Measurements from ENCODE around the gene FYN.

The FYN gene

DNA sequence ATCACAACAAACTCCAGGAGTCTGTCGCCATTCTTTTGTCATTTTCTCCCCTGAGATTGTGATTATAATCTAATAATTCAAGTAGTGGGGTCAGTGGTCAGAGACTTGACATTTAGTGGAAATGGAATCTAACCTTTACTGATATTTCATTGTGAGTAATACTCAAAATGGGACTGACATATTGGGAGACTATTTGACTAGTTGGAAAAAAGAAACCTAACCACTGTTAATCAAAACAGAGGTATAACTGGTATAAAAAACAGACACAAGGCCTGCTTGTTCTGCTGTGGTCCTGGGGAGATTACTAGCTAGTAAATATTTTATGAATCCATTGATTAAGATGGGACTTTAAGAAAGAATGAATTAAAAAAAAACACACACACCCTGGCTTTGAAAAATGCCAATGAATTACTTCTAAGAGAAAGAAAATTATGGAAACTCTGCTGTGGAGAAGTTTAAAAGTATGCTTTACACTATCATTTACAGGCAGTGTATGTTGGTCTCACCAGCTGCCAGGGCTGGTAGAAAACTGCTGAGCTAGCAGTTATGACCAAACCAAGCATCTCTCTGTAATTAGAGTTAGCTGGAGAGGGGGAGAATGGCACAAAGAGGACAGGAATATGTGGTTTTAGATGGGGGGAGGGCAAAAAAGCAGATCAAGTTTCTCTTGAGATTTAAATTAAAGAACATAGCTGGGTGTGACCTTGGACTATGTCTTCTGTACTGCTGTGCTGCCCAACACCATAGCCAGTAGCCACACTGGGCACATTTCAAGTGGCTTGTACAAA is 103.7 kb downstream of the FYN start:
- DNase-seq (ENCODE audit: low read depth) = no peak

DNA sequence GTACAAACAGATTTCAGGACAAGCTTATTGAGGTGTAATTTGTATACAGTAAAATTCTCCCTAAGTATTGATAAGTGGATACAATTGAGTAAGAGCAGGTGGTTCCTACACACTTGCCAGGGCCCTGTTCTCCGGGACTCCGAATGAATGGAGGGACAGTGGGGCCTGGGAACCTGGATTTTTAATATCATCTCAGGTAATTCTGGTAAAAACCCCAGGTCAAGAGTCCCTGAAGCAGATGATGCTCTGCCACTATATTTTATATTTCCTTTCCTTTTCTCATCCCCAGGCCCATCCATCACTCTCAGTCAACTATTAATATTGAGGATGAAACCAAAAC is 104.9 kb downstream of the FYN start:
- DNase-seq (ENCODE audit: low read depth) = no peak

GRCh38 chr6:111767752-111768430 is 105.4 kb downstream of the FYN start:
- DNase-seq (ENCODE audit: low read depth) = no peak

DNA sequence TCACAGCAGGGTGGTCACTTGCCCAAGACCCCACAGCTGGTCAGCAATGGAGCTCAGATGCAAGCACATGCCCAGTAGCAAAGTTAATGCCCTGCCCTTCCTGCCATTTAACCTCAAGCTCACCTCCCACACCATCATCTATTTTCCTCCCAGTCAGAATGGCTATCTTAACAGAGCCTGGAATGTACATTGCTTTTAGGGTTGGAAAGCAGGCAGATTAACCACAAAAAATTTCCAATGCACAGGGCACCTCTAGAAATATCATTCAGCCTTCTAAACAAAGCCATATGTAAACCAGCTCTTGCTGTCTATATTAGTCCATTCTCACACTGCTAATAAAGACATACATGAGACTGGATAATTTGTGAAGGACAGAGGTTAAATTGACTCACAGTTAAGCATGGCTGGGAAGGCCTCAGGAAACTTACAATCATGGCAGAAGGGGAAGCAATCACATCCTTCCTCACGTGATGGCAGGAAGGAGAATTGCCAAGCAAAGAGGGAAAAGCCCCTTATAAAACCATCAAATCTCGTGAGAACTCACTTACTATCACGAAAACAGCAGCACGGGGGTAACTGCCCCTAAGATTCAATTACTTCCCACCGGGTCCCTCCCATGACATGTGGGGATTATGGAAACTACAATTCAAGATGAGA is 106.9 kb downstream of the FYN start:
- DNase-seq (ENCODE audit: low read depth) = no peak

GRCh38 chr6:111765763-111766162 is 107.5 kb downstream of the FYN start:
- DNase-seq (ENCODE audit: low read depth) = no peak

DNA sequence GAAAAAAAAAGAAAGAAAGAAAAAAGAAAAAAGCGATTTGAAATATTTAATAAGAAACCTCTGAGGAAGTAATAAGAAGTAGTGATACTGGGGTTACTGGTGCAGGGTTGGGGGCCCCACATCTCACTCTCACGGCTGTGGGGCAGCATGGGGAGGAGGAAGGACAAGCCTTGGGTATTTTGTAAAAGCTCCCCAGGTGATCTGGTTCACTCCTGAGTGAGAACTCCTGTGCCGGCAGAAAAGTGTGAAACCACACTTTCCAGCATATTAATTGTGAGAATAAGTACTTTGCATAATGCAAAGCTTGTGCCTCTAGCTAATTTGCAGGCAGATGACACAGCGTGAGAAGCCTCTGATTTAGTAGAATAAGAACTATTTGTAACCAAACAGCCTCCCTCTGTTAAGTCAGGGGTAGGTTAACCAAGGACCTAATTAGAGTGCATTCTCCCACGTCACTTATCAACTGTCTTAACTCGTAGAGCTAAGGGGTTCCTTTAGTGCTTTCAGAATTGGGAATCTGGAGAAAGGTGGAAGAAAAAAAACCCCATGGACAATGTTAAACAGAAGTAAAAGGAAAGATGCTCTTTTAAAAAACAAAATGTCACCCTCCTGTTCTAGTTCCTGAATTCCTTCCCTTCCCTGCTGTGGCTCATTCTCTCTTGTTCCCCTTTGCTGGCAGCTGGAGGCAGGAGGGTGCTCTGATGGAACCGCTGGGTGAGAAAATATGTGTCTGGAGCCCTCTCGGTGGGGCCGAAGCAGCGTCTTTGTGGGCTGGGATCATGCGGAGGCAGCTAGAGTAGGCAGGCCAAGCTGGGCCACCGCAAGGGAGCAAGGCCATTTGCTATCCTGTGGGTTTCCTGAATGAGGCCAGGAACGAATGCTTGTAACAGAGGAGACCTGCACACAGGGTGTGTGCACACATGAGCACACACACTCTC is 108.7 kb downstream of the FYN start:
- no peak for DNase-seq (ENCODE audit: low read depth)

- no peak for DNase-seq (ENCODE audit: low read depth)
These were observed 109.9 kb downstream of the FYN start for GRCh38 chr6:111763381-111763780.

- DNase-seq (ENCODE audit: low read depth) = no peak
These were observed 111.4 kb downstream of the FYN start for GRCh38 chr6:111761783-111762312.

DNA sequence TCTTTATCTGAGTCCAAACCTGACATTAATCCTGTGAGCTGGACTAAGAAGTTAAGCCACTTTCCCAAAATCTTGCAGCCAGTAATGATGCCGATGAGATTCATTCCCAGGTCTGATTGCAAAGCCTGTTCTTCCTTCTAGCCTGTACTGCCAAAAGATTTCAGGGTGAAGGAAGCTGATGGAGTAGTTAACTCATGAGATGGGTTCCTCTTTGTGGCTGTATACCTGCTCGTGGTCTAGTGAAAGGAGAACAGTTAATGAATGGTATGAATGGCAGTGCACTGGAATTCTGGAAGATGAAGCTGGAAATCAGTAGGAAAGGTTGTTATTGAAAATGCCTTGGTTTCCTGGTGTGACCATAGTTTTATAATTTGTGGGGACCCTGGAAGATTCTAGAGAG is 112.0 kb downstream of the FYN start:
- DNase-seq (ENCODE audit: low read depth) = no peak

DNA sequence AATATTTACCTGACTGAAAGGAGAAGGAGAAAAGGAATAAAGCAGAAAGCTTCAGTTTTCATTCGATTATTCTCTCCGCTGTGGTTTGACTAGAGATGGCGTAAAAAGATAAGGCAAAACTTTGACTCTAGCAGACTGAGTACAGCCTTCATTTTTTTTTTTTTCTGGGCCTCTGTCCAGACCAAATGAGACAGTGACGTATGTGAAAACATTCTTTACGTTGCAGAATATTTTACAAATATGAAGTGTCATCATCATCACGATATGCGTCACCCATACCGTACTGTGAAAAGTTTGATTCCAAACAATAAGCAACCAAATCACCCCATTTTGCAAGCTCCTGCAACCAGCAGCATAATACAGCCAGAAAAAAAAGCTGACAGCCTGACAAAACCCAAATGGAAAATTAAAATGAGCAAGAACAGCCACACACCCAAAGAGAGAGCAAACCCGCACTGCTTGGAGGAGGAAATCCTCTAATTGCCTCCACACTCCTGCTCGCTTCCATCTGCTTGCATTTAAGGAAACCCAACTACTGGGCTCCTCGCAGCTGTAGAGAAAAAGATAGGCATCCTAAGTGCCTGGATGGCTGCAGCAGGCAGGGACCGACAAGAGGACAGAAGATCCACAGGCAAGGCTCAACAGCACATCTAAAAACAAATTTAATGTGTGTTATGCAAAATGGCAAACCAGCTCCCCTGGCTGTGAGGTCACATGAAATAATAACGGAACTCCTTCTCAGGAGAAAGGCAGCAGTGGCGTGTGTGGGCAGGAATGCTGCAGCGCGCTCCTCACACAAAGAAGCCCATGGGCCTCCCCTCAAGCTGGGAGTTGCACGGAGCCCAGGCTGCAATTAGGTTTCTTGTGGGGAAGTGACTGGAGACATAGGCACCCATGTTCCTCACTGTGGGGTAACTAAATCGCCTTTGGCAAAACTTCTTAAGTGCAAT is 113.1 kb downstream of the FYN start:
- no peak for DNase-seq (ENCODE audit: low read depth)

DNA sequence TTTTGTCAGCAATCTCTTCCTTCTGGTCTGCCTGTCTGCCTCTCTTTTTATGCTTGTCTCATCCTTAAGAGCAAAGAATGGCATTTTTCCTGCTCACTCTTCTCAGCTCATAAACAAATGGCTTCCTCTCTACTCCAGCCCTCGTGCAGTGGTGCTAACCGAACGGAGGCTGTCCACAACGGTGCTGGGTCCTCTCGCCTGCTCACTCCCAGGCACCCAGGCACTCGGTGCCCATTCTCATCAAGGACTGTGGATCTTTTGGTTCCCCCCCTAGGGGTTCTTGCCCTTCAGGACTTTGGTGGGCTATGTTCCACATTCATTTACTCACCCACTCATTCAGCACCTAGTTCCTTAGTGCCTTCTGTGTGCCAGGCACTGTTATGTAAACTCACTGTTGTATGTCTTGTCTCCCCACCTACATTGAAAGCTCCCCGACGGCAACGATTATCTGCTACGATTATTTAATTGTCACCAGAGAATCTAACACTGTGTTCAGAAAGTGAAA is 113.9 kb downstream of the FYN start:
- DNase-seq (ENCODE audit: low read depth) = no peak

GRCh38 chr6:111758608-111759329 is 114.5 kb downstream of the FYN start:
- no peak for DNase-seq (ENCODE audit: low read depth)

GRCh38 chr6:111757342-111757741 is 115.9 kb downstream of the FYN start:
- DNase-seq (ENCODE audit: low read depth) = no peak

- DNase-seq (ENCODE audit: low read depth) = no peak
These were observed 118.8 kb downstream of the FYN start for GRCh38 chr6:111754423-111754822.

DNA sequence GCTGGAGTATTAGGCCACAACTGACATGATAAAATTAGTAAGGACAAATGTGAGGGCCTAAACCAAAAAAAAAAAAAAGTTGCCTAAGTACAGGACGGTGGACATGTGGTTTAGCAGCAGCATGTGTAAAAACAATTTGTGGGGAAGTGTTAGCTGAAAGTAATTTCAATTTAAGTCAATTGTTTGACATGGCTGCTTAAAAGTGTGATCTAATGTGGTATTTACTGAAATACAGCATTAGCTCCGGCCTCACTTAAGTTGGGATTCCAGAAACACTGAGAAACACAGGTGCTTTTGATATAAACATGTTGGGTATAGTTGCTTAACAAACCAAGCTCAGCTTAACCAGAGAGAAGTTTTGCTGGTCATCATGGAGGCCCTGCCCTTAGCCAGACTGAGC is 119.7 kb downstream of the FYN start:
- DNase-seq (ENCODE audit: low read depth) = no peak

- DNase-seq (ENCODE audit: low read depth) = no peak
These were observed 120.8 kb downstream of the FYN start for GRCh38 chr6:111752476-111752875.

DNA sequence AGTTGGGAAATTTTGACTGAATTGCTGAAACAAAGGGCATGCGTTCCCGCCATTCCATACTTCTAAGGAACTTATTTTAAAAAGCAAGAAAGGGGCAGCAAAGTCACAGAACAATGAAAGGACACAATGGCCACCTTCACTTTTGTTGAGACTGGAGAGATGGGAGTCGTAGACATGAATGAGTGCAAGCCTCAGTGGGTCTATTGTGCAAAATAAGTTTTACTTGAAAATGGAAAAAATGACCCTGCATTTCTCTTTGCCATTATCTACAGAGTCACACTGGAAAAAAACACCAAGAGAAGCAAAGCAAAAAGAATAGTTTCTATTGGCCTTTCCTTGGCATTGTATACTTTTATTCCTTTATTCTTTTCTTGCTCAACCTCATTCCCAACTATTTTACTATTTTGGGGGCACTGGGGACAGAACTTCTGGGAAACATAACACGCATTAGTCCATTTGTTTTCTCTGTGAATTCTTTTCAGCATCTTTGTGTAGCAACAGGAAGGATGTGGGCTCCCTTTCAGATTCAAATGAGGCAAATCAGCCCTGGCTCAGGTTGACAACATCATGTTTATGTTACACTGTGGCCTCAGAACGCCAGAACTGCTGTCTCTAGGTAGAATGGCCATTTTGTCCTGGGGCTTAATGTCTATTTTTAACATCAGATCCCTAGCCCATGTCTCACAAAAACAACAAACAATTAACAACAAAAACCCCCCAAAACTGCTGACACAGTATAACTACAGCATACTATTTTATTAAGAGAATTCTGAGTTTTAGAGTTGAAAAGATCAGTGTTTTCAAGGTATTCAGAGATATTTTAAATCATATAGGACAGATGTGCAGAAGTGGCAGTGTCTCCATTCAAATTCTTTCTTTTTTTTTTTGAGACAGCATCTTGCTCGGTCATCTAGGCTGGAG is 122.2 kb downstream of the FYN start:
- DNase-seq (ENCODE audit: low read depth) = no peak

DNA sequence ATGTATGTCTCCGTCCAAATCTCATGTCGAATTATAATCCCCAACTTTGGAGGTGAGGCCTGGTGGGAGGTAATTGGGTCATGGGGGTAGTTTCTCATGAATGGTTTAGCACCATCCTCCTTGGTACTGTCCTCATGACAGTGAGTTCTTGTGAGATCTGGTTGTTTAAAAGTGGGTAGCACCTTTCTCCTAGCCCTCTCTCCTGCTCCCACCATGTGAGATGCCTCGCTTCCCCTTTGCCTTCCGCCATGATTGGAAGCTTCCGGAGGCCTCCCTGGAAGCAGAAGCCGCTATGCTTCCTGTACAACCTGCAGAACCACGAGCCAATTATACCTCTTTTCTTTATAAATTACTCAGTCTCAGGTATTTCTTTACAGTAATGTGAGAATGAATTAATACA is 123.1 kb downstream of the FYN start:
- no peak for DNase-seq (ENCODE audit: low read depth)

DNA sequence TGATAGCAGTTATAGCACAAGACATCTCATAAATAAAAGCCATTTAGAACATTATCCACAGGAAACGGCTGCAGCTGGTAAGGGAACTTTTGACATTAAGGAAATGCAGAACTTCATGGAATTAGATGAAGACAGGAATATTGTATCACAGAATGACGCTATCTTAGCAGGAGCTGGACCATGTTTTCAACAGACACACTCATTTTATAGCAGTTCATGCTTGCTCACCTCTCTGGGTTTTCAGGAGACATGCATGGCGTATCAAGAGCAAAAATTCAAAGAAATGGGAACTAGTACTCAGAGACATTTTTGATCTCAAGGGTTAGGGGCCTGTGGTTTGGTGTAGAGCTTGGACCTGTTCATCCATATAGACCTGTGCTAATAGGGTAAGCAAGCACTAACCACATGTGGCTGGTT is 125.0 kb downstream of the FYN start:
- DNase-seq (ENCODE audit: low read depth) = no peak

All from stimulated activated CD8-positive, alpha-beta memory T cell treated with anti-CD3 and anti-CD28 coated beads, Interleukin-7, amount 100 ng/mL, for 24 hours (primary cell).